ENCODE results near the gene SLIT1. TPM values are rescaled to one million over a fixed set of nuclear protein-coding genes. Genes with fewer than 3 reads are reported as not detected.

The SLIT1 gene
- total RNA-seq, 1 experiment from 2014 or later, result 0.41 TPM

DNA sequence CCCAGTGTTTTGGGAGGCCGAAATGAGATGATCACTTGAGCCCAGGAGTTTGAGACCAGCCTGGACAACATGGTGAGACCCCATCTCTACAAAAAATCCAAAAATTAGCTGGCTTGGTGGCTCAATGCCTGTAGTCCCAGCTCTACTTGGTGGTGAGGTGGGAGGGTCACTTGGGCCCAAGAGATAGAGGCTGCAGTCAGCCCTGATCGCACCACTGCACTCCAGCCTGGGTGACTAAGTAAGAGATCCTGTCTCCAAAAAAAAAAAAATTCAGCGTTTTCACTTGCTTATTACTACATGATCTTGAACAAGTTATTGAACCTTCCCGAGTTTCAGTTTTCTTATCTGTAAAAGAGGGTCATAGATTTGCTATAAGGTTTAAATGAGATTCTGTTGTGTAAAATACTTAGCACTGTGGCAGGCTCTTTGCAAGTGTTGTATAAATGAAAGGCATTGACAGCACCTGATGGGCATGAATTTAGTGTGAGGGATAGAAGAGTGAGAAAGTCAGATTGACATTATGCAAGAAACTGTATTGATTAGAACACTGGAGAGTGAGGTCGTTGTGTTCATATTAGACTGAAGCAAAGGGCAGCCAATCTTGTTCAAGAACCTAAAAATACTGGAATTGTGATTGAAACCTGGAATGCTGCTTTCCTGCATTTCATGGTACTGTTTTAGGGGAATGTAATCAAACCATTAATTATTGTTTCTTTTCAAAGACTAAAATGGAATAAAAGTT is 216.9 kb downstream of the SLIT1 start:
- Histone ChIP-seq H3K4me3 (ENCODE audit: low read depth, low read length) (no peak overlapping the region), H3K4me1 (peaks cover 16% of the 10 kb centered on the region), H3K27me3 (replicated peaks; ENCODE audit: control insufficient read depth, insufficient read depth, low read length) (no peaks in the 10 kb centered on the region), H3K36me3 (ENCODE audit: control insufficient read depth, insufficient read depth, low read length) (no peaks in the 10 kb centered on the region), H3K9me3 (no peaks in the 10 kb centered on the region)
- ChIA-PET POLR2A (no interaction called here), CTCF (interaction anchor here (0.6 kb wide), 1 partner anchor 142 kb away, joined by 3 read pairs; no protein-coding TSS in a partner anchor)
- Mint-ChIP-seq H3K27ac (ENCODE audit: unreplicated experiment) (no peak overlapping the region), H3K36me3 (ENCODE audit: insufficient read depth, unreplicated experiment) (peaks cover 6% of the 10 kb centered on the region), H3K27me3 (ENCODE audit: insufficient read depth, unreplicated experiment) (no peaks in the 10 kb centered on the region), H3K4me3 (ENCODE audit: unreplicated experiment) (no peak overlapping the region), H3K9me3 (ENCODE audit: unreplicated experiment) (no peaks in the 10 kb centered on the region), H3K4me1 (ENCODE audit: low read depth, unreplicated experiment) (peaks cover 20% of the 10 kb centered on the region)
- intact Hi-C loops (cut with micrococcal nuclease; ENCODE audit: unreplicated experiment), result no loop called here
- TF ChIP-seq, protein P1, sequence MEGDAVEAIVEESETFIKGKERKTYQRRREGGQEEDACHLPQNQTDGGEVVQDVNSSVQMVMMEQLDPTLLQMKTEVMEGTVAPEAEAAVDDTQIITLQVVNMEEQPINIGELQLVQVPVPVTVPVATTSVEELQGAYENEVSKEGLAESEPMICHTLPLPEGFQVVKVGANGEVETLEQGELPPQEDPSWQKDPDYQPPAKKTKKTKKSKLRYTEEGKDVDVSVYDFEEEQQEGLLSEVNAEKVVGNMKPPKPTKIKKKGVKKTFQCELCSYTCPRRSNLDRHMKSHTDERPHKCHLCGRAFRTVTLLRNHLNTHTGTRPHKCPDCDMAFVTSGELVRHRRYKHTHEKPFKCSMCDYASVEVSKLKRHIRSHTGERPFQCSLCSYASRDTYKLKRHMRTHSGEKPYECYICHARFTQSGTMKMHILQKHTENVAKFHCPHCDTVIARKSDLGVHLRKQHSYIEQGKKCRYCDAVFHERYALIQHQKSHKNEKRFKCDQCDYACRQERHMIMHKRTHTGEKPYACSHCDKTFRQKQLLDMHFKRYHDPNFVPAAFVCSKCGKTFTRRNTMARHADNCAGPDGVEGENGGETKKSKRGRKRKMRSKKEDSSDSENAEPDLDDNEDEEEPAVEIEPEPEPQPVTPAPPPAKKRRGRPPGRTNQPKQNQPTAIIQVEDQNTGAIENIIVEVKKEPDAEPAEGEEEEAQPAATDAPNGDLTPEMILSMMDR (IDR thresholded peaks at IDR 0.05; ENCODE audit: insufficient read depth in 1 of 2, low read depth in 1 of 2, low read length in 1 of 2, severe bottlenecking in 1 of 2, unreplicated experiment in 1 of 2), result no peak
- DNase-seq, result no peak
- no TSS peak for BruUV-seq (replicated peaks)

DNA sequence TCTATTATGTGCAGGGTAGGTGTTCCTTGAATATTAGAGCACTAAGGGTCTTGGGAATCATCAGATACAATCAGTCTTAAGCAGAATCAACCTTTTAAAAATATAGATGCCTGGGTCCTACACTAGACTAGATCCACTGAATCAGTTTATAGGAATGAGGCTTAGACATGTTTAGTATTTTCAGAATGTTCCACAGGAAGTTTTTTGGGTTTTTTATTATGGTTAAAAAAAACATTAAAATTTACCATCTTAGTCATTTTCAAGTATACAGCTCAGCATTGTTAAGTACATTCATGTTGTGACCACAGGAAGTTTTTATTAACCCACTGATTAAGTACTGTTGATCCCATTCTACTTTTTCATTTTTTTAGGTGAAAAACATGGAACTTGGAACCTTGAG is 217.9 kb downstream of the SLIT1 start:
- CTCF ChIA-PET, result no interaction called here
- intact Hi-C loops (cut with micrococcal nuclease; ENCODE audit: unreplicated experiment), result no loop called here
- Histone ChIP-seq H3K4me3 (ENCODE audit: low read depth, low read length) (no peak overlapping the region), H3K4me1 (peaks cover 8% of the 10 kb centered on the region; the same call in 1 of the 2 replicates), H3K27me3 (replicated peaks; ENCODE audit: control insufficient read depth, insufficient read depth, low read length) (no peaks in the 10 kb centered on the region), H3K9me3 (no peaks in the 10 kb centered on the region), H3K36me3 (ENCODE audit: control insufficient read depth, insufficient read depth, low read length) (no peaks in the 10 kb centered on the region)
- POLR2A ChIA-PET, result no interaction called here
- DNase-seq, result no peak
- BruUV-seq (replicated peaks), result no TSS peak
- Mint-ChIP-seq H3K9me3 (ENCODE audit: unreplicated experiment) (no peaks in the 10 kb centered on the region), H3K4me3 (ENCODE audit: unreplicated experiment) (no peak overlapping the region), H3K27me3 (ENCODE audit: insufficient read depth, unreplicated experiment) (no peaks in the 10 kb centered on the region), H3K27ac (ENCODE audit: unreplicated experiment) (no peak overlapping the region), H3K4me1 (ENCODE audit: low read depth, unreplicated experiment) (peaks cover 14% of the 10 kb centered on the region), H3K36me3 (ENCODE audit: insufficient read depth, unreplicated experiment) (peaks cover 6% of the 10 kb centered on the region)
- TF ChIP-seq, protein P1 (IDR thresholded peaks at IDR 0.05; ENCODE audit: insufficient read depth in 1 of 2, low read depth in 1 of 2, low read length in 1 of 2, severe bottlenecking in 1 of 2, unreplicated experiment in 1 of 2), result no peak

DNA sequence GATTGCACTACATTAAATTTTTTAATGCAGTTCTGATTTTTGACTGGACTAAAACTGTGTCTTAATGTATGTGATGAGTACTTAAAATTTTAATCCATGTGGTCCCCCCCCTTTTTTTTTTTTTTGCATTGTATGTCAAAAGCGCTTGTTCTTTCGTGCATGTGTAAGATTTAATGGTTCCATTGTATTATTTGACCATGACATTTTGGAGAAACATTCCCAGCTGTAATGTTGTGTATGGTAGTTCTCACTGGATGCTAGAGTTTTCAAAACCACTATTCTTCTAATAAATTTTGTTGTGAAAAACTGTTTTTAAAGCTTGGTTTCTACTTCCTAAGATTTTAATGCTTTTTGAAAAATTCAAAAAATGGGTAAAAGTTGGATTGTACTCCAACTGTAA is 221.6 kb downstream of the SLIT1 start:
- no peak for DNase-seq
- POLR2A ChIA-PET, result no interaction called here
- H3K27me3 ChIP-seq (replicated peaks; ENCODE audit: control insufficient read depth, insufficient read depth, low read length), result no peaks in the 10 kb centered on the region
- intact Hi-C loops (cut with micrococcal nuclease; ENCODE audit: unreplicated experiment), result no loop called here
- no peak overlapping the region for H3K4me3 ChIP-seq (ENCODE audit: low read depth, low read length)
- no peaks in the 10 kb centered on the region for H3K27me3 Mint-ChIP-seq (ENCODE audit: insufficient read depth, unreplicated experiment)
- H3K9me3 Mint-ChIP-seq (ENCODE audit: unreplicated experiment), result no peaks in the 10 kb centered on the region
- no peaks in the 10 kb centered on the region for H3K36me3 ChIP-seq (ENCODE audit: control insufficient read depth, insufficient read depth, low read length)
- CTCF ChIA-PET, result interaction anchor here (0.6 kb wide), 1 partner anchor 245 kb away, joined by 7 read pairs; no protein-coding TSS in a partner anchor
- no peak overlapping the region for H3K4me3 Mint-ChIP-seq (ENCODE audit: unreplicated experiment)
- H3K36me3 Mint-ChIP-seq (ENCODE audit: insufficient read depth, unreplicated experiment), result no peaks in the 10 kb centered on the region
- no peak overlapping the region for H3K27ac Mint-ChIP-seq (ENCODE audit: unreplicated experiment)
- TF ChIP-seq, protein P1 (IDR thresholded peaks at IDR 0.05; ENCODE audit: insufficient read depth in 1 of 2, low read depth in 1 of 2, low read length in 1 of 2, severe bottlenecking in 1 of 2, unreplicated experiment in 1 of 2), result no peak
- BruUV-seq (replicated peaks), result no TSS peak
- no peaks in the 10 kb centered on the region for H3K9me3 ChIP-seq
- H3K4me1 Mint-ChIP-seq (ENCODE audit: low read depth, unreplicated experiment), result peaks cover 5% of the 10 kb centered on the region
- H3K4me1 ChIP-seq, result no peaks in the 10 kb centered on the region

Measured in Caco-2 (cell line).